Liver (tissue), 3 donors: ENCODE measurements around the gene DIDO1.

Experiments used
- EGR1 ChIP-seq, 2 donors: IDR thresholded peaks; 2 replicates each; pipeline ENCODE4 v1.6.1; 2016 to 2018; ENCODE audit warnings: antibody characterized with exemption in 2 of 2, low read depth in 2 of 2
- HNF4A ChIP-seq, 2 donors: conservative IDR thresholded peaks; 2 replicates each; pipeline ENCODE4 v1.6.1; 2016; ENCODE audit warnings: antibody characterized with exemption in 2 of 2, mild to moderate bottlenecking in 2 of 2
- RAD21 ChIP-seq, 2 donors: IDR thresholded peaks; 2 replicates each; pipeline ENCODE4 v1.6.1; 2016; ENCODE audit warnings: antibody characterized with exemption in 2 of 2, mild to moderate bottlenecking in 2 of 2
- SP1 ChIP-seq: IDR thresholded peaks from 2 replicates; pipeline ENCODE4 v1.6.1; 2018; ENCODE audit warnings: antibody characterized with exemption, mild to moderate bottlenecking
- TAF1 ChIP-seq: conservative IDR thresholded peaks from 2 replicates; pipeline ENCODE4 v1.6.1; 2016; ENCODE audit warnings: antibody characterized with exemption, mild to moderate bottlenecking
- YY1 ChIP-seq: IDR thresholded peaks from 2 replicates; pipeline ENCODE4 v1.6.1; 2016; ENCODE audit warnings: antibody characterized with exemption, mild to moderate bottlenecking
- TF ChIP-seq, protein P1 (sequence below): IDR thresholded peaks from 2 replicates; pipeline ENCODE4 v1.6.1; 2016; ENCODE audit warnings: antibody characterized with exemption
- TF ChIP-seq, protein P2 (sequence below): fragments of 150-350 bp; IDR thresholded peaks from 2 replicates; pipeline ENCODE4 v1.5.1; 2017; ENCODE audit warnings: improper control_type of control experiment, low read depth, low read length; ENCODE audit not compliant: missing input control
- TF ChIP-seq, protein P3 (sequence below): IDR thresholded peaks from 2 replicates; pipeline ENCODE4 v1.6.1; 2016; ENCODE audit warnings: antibody characterized with exemption
- donor health status: healthy.
- donor health status: healthy.

DNA sequence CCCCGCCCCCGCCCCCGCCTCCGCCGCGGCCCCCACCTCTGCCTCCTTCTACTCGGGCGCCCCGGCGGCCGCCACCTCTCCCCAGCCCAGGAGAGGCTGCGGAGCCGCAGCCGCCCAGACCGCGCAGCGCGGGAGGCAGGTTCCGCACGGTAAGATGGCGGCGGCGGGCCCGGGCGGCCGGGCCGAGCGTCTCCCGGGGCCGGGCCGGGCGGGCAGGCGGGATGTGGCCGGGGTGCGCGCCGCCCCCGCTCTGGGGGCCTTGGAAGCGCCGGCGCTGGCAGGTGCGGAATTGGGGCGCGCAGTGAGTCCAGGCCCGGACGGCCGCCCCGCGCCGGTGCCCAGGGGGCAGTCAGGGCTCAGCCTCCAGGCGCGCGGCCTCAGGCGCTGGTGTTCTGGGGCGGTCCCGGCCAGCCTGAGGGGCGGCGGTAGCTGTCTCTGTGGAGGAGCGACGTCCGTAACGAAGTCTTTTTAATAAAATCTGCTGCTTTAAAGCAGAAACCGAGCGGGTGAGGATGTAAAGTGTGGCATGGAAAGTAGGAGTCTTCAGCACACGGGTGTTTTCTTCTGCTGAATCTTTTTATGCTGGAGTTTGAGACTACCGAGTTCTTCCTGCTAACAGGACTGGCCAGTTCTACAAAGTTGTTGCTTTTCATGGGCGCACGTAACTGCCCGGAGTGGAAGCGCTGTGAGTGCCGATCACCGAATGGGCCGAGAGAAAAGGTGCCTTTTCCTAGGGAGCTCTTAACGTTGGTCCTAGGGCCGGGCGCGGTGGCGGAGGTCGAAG, 12.0 kb upstream of the DIDO1 start, which contains the start of gene GID8:
- TF ChIP-seq, protein P1, sequence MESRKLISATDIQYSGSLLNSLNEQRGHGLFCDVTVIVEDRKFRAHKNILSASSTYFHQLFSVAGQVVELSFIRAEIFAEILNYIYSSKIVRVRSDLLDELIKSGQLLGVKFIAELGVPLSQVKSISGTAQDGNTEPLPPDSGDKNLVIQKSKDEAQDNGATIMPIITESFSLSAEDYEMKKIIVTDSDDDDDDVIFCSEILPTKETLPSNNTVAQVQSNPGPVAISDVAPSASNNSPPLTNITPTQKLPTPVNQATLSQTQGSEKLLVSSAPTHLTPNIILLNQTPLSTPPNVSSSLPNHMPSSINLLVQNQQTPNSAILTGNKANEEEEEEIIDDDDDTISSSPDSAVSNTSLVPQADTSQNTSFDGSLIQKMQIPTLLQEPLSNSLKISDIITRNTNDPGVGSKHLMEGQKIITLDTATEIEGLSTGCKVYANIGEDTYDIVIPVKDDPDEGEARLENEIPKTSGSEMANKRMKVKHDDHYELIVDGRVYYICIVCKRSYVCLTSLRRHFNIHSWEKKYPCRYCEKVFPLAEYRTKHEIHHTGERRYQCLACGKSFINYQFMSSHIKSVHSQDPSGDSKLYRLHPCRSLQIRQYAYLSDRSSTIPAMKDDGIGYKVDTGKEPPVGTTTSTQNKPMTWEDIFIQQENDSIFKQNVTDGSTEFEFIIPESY: no peak
- TF ChIP-seq, protein P2, sequence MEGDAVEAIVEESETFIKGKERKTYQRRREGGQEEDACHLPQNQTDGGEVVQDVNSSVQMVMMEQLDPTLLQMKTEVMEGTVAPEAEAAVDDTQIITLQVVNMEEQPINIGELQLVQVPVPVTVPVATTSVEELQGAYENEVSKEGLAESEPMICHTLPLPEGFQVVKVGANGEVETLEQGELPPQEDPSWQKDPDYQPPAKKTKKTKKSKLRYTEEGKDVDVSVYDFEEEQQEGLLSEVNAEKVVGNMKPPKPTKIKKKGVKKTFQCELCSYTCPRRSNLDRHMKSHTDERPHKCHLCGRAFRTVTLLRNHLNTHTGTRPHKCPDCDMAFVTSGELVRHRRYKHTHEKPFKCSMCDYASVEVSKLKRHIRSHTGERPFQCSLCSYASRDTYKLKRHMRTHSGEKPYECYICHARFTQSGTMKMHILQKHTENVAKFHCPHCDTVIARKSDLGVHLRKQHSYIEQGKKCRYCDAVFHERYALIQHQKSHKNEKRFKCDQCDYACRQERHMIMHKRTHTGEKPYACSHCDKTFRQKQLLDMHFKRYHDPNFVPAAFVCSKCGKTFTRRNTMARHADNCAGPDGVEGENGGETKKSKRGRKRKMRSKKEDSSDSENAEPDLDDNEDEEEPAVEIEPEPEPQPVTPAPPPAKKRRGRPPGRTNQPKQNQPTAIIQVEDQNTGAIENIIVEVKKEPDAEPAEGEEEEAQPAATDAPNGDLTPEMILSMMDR: no peak
- TF ChIP-seq, protein P3, sequence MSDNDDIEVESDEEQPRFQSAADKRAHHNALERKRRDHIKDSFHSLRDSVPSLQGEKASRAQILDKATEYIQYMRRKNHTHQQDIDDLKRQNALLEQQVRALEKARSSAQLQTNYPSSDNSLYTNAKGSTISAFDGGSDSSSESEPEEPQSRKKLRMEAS: no peak
- TF ChIP-seq EGR1 (IDR thresholded peaks at IDR 0.05; ENCODE audit: low read depth in 2 of 2) (no peak), SP1 (no peak), TAF1 (no peak), HNF4A (conservative IDR thresholded peaks at IDR 0.05) (no peak), YY1 (no peak), RAD21 (IDR thresholded peaks at IDR 0.05) (peak in 1 of 2 donors; percentile 4)
